Sigmoid colon (tissue), 7 donors: Measurements from ENCODE around the gene KREMEN1. TPM values are rescaled to one million over a fixed set of nuclear protein-coding genes. Genes with fewer than 3 reads are reported as not detected.
A peak's percentile ranks its signal among the peaks of the same experiment; 100 is the strongest.

Experiments used
- DNase-seq: peaks from one replicate; pipeline ENCODE4 v3.0.0-alpha.2; 2019
- H3K27ac ChIP-seq, 4 donors: fragments of 200-600 bp; sonication (generic); one replicate each; pipeline ENCODE4 v1.5.1; 2016 to 2019; ENCODE audit warnings: mild to moderate bottlenecking in 1 of 4
- H3K27me3 ChIP-seq, 3 donors: fragments of 200-600 bp; sonication (generic); one replicate each; pipeline ENCODE4 v1.5.1; 2019; ENCODE audit warnings: mild to moderate bottlenecking in 1 of 3
- H3K36me3 ChIP-seq, 4 donors: fragments of 200-600 bp; sonication (generic); one replicate each; pipeline ENCODE4 v1.5.1; 2016 to 2019
- H3K4me1 ChIP-seq, 4 donors: fragments of 200-600 bp; sonication (generic); one replicate each; pipeline ENCODE4 v1.5.1; 2017 to 2019
- H3K4me3 ChIP-seq, 4 donors: fragments of 200-600 bp; sonication (generic); one replicate each; pipeline ENCODE4 v1.5.1; 2017 to 2019; ENCODE audit warnings: mild to moderate bottlenecking in 2 of 4, moderate library complexity in 1 of 4
- H3K9me3 ChIP-seq, 4 donors: fragments of 200-600 bp in 3 of 4; sonication (generic) in 3 of 4; one replicate each; pipeline versions ENCODE4 v1.5.1 to v1.6.1; 2013 to 2019
- CTCF ChIP-seq, 4 experiments: fragments of 450-650 bp in 3 of 4; fragments of 200-600 bp in 1 of 4; IDR thresholded peaks; one replicate each; pipeline ENCODE4 v1.5.1; 2016 to 2019; ENCODE audit warnings: antibody characterized with exemption in 4 of 4, mild to moderate bottlenecking in 3 of 4, moderate library complexity in 2 of 4
- EP300 ChIP-seq, 4 donors: sonication (generic); formaldehyde crosslinking; IDR thresholded peaks; one replicate each; pipeline ENCODE4 v1.6.1; 2017; ENCODE audit warnings: antibody characterized with exemption in 4 of 4
- POLR2A ChIP-seq, 2 donors: fragments of 450-650 bp; IDR thresholded peaks; one replicate each; pipeline ENCODE4 v1.6.1; 2016; ENCODE audit warnings: antibody characterized with exemption in 2 of 2, mild to moderate bottlenecking in 2 of 2, moderate library complexity in 2 of 2
- POLR2AphosphoS5 ChIP-seq, 4 donors: sonication (generic); formaldehyde crosslinking; IDR thresholded peaks; one replicate each; pipeline ENCODE4 v1.6.1; 2017; ENCODE audit warnings: antibody characterized with exemption in 4 of 4
- WGBS, 2 donors: extraction: QIAGEN DNeasy Blood & Tissue Kit; methylation state at CpG; one replicate each; pipeline ENCODE4 v1.1.7; 2013; 5-methylcytosine and 5-hydroxymethylcytosine counted together
- intact Hi-C: fragments of 100-400 bp; cut with DNase I; formaldehyde crosslinking; loops from one replicate; pipeline ENCODE4 v1.15.1; 2023
- polyA plus RNA-seq, 3 donors: library from polyadenylated mRNA; stranded (reverse); fragments of 200-250 nt; gene quantifications; one replicate each; pipeline ENCODE4 v1.2.3, GENCODE V29; 2013
- total RNA-seq, 4 donors: library from RNA; depleted of rRNA; stranded (reverse); fragments of >200 nt; gene quantifications; one replicate each; pipeline ENCODE4 v1.1.0, GENCODE V29; 2016
- donor health status: healthy with polysubstance abuse.
- donor health status: Bipolar disorder and iron deficiency.
- donor health status: healthy.

KREMEN1 gene
- total and polyA plus RNA-seq, 7 donors: 4.2 to 13.2 (median 6.7) TPM

- Histone ChIP-seq H3K27me3 (peaks cover 0 to 5% (median 5%) of the 10 kb centered on the region in 3 donors), H3K27ac (no peak overlapping the region), H3K4me3 (peak overlapping the region; percentile 30 to 55 (median 51)), H3K36me3 (no peaks in the 10 kb centered on the region), H3K4me1 (peaks cover 0 to 12% (median 9%) of the 10 kb centered on the region in 4 donors), H3K9me3 (no peaks in the 10 kb centered on the region)
- intact Hi-C loops: loop anchor here (2.0 kb wide), 1 partner anchor 38 kb away; no protein-coding TSS in a partner anchor
- 48 to 50% methylated on average over 19 of the region's 19 CpGs for WGBS, 2 donors
- TF ChIP-seq CTCF (IDR thresholded peaks at IDR 0.05): peak in 1 of 4 experiments; percentile 1
- TF ChIP-seq EP300 (IDR thresholded peaks at IDR 0.05): no peak
- no peak for TF ChIP-seq POLR2A (IDR thresholded peaks at IDR 0.05)
- no peak for DNase-seq
These were observed 133.8 kb downstream of the KREMEN1 start for GRCh38 chr22:29206372-29207242.

- TF ChIP-seq POLR2AphosphoS5 (IDR thresholded peaks at IDR 0.05) (no peak), CTCF (IDR thresholded peaks at IDR 0.05) (no peak), EP300 (IDR thresholded peaks at IDR 0.05) (no peak), POLR2A (IDR thresholded peaks at IDR 0.05) (no peak)
- H3K9me3 ChIP-seq: no peaks in the 10 kb centered on the region
- DNase-seq: no peak
- H3K36me3 ChIP-seq: no peaks in the 10 kb centered on the region
- H3K4me1 ChIP-seq: peaks cover 0 to 12% (median 9%) of the 10 kb centered on the region in 4 donors
- H3K4me3 ChIP-seq: no peak overlapping the region
- no peak overlapping the region for H3K27ac ChIP-seq
- H3K27me3 ChIP-seq: peaks cover 0 to 5% (median 5%) of the 10 kb centered on the region in 3 donors
- intact Hi-C loops: loop anchor here (2.0 kb wide), 1 partner anchor 38 kb away; no protein-coding TSS in a partner anchor
- 82 to 92% methylated on average over 5 of the region's 5 CpGs for WGBS, 2 donors
These were observed 134.4 kb downstream of the KREMEN1 start for GRCh38 chr22:29207243-29207550.

- H3K9me3 ChIP-seq: no peaks in the 10 kb centered on the region
- peaks cover 0 to 13% (median 9%) of the 10 kb centered on the region in 4 donors for H3K4me1 ChIP-seq
- no peak for TF ChIP-seq POLR2A (IDR thresholded peaks at IDR 0.05)
- no peak for TF ChIP-seq CTCF (IDR thresholded peaks at IDR 0.05)
- no peak for TF ChIP-seq POLR2AphosphoS5 (IDR thresholded peaks at IDR 0.05)
- no peak for DNase-seq
- 59 to 63% methylated on average over 11 of the region's 11 CpGs for WGBS, 2 donors
- no peaks in the 10 kb centered on the region for H3K36me3 ChIP-seq
- intact Hi-C loops: loop anchor here (2.0 kb wide), 1 partner anchor 37 kb away; no protein-coding TSS in a partner anchor
- peaks cover 0 to 5% (median 5%) of the 10 kb centered on the region in 3 donors for H3K27me3 ChIP-seq
- H3K4me3 ChIP-seq: no peak overlapping the region
- H3K27ac ChIP-seq: no peak overlapping the region
These were observed 135.0 kb downstream of the KREMEN1 start for GRCh38 chr22:29207562-29208501.

GRCh38 chr22:29208502-29208862 is 135.6 kb downstream of the KREMEN1 start:
- H3K4me1 ChIP-seq: peaks cover 0 to 16% (median 9%) of the 10 kb centered on the region in 4 donors
- DNase-seq: no peak
- TF ChIP-seq POLR2AphosphoS5 (IDR thresholded peaks at IDR 0.05) (no peak), CTCF (IDR thresholded peaks at IDR 0.05) (no peak), EP300 (IDR thresholded peaks at IDR 0.05) (no peak), POLR2A (IDR thresholded peaks at IDR 0.05) (no peak)
- no peak overlapping the region for H3K4me3 ChIP-seq
- no peak overlapping the region for H3K27ac ChIP-seq
- H3K27me3 ChIP-seq: peaks cover 0 to 5% (median 5%) of the 10 kb centered on the region in 3 donors
- intact Hi-C loops: no loop called here
- WGBS, 2 donors: 78 to 83% methylated on average over 4 of the region's 4 CpGs
- no peaks in the 10 kb centered on the region for H3K36me3 ChIP-seq
- H3K9me3 ChIP-seq: no peaks in the 10 kb centered on the region
